K562 (cell line): ENCODE measurements around the gene RBM22. TPM values are rescaled to one million over a fixed set of nuclear protein-coding genes. Genes with fewer than 3 reads are reported as not detected.

ENCODE experiments used
- BMI1 ChIP-seq: fragments of 150-350 bp; IDR thresholded peaks from 2 replicates; pipeline ENCODE4 v1.6.1; 2014; ENCODE audit warnings: low read length
- HNRNPLL ChIP-seq: fragments of 200-400 bp; formaldehyde crosslinking; IDR thresholded peaks from 2 replicates; pipeline ENCODE4 v1.6.1; 2017; ENCODE audit warnings: low read length, low read depth, mild to moderate bottlenecking; ENCODE audit not compliant: poor library complexity, severe bottlenecking
- MEF2A ChIP-seq: IDR thresholded peaks from 2 replicates; pipeline ENCODE4 v1.6.1; 2011; ENCODE audit warnings: low read depth, mild to moderate bottlenecking, low read length, moderate library complexity; ENCODE audit not compliant: control insufficient read depth
- OTX1 ChIP-seq: fragments of 450-650 bp; formaldehyde crosslinking; IDR thresholded peaks from 2 replicates; pipeline ENCODE4 v1.4.0; 2022; ENCODE audit warnings: mild to moderate bottlenecking
- RNF2 ChIP-seq: sonication (generic); IDR thresholded peaks from 2 replicates; pipeline ENCODE4 v1.6.1; 2016
- ZNF217 ChIP-seq: sonication (generic); formaldehyde crosslinking; IDR thresholded peaks from 2 replicates; pipeline ENCODE4 v1.8.0; 2022; ENCODE audit warnings: mild to moderate bottlenecking, missing genetic modification reagents
- ZNF354B ChIP-seq: fragments of 250-450 bp; sonication (Bioruptor Pico); IDR thresholded peaks from 2 replicates; pipeline ENCODE4 v1.4.0; 2020
- polyA plus RNA-seq, 8 experiments: library from polyadenylated mRNA; depleted of rRNA in 4 of 8; stranded (reverse) in 5 of 8; unstranded in 3 of 8; fragments of >200 nt; fragmentation: Nextera tagmentation in 2 of 8; fragmentation: Illumina TruSeq in 1 of 8; extraction: Ambion mirVana in 2 of 8; extraction: Trizol in 1 of 8; gene quantifications; 2 replicates each; pipeline versions ENCODE4 v1.2.1 to v1.2.3, GENCODE V29; 2011 to 2014; ENCODE audit warnings: inconsistent platforms in 1 of 8, missing spikeins in 1 of 8
- total RNA-seq, 7 experiments: library from RNA; depleted of rRNA in 6 of 7; stranded (reverse); fragments of >200 nt in 6 of 7; fragmentation: Illumina TruSeq in 2 of 7; extraction: Trizol in 2 of 7; gene quantifications; 2 replicates each; pipeline versions ENCODE4 v1.2.1 to v1.2.3, GENCODE V29; 2011 to 2021; ENCODE audit warnings: low replicate concordance in 1 of 7
- TF ChIP-seq, protein P1 (sequence below): fragments of 250-450 bp; sonication (Bioruptor Pico); IDR thresholded peaks from 2 replicates; pipeline ENCODE4 v1.5.0; 2020; ENCODE audit warnings: mild to moderate bottlenecking
- TF ChIP-seq, protein P2 (sequence below): fragments of 250-450 bp; sonication (Bioruptor Pico); IDR thresholded peaks from 2 replicates; pipeline ENCODE4 v1.5.0; 2022; ENCODE audit warnings: mild to moderate bottlenecking
- TF ChIP-seq, protein P3 (sequence below): fragments of 450-650 bp; IDR thresholded peaks from 2 replicates; pipeline ENCODE4 v1.6.1; 2017; ENCODE audit warnings: antibody characterized with exemption, mild to moderate bottlenecking
- TF ChIP-seq, protein P4 (sequence below): fragments of 250-450 bp; sonication (Bioruptor Pico); IDR thresholded peaks from 2 replicates; pipeline ENCODE4 v1.5.0; 2021

RBM22 gene
- total and polyA plus RNA-seq, 9 of the 15 experiments (the other 6 are each of a cell fraction or from before 2014, with no cell fraction given), result 31.3 to 82.2 (median 44.8) TPM

DNA sequence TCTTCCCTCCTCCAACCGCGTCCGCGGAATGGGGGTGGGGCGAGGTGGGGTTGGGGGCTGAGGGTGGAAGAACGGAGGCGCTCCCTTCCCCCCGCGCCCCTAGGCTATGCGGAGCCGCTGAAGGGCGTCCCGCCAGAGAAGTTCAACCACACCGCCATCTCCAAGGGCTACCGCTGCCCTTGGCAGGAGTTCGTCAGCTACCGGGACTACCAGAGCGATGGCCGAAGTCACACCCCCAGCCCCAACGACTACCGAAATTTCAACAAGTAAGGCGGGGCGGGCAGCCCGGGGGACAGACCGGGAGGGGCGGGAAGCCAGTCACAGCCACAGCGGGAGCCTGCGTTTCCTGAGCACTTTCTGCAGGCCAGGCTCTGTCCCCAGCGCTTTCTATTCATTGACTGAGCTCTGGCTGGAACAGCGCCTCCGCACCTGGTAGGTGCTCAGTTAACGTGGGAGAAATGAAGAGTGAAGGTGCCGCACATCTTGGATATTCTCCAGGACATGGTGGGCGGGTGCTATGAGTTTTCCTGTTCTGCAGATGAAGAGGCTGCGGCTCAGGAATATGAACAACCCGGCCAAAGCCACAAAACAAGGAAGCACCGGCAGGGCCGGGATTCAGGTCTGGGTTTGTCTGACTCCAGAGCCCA lies 28.5 kb downstream of the RBM22 start (continued):
- TF ChIP-seq HNRNPLL (no peak), ZNF217 (CRISPR knock-in tag) (no peak), MEF2A (no peak), ZNF354B (CRISPR knock-in tag) (no peak), RNF2 (no peak), OTX1 (CRISPR knock-in tag) (no peak), BMI1 (no peak)
- TF ChIP-seq, protein P1, sequence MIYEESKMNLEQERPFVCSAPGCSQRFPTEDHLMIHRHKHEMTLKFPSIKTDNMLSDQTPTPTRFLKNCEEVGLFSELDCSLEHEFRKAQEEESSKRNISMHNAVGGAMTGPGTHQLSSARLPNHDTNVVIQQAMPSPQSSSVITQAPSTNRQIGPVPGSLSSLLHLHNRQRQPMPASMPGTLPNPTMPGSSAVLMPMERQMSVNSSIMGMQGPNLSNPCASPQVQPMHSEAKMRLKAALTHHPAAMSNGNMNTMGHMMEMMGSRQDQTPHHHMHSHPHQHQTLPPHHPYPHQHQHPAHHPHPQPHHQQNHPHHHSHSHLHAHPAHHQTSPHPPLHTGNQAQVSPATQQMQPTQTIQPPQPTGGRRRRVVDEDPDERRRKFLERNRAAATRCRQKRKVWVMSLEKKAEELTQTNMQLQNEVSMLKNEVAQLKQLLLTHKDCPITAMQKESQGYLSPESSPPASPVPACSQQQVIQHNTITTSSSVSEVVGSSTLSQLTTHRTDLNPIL (CRISPR knock-in tag), result no peak
- TF ChIP-seq, protein P2, sequence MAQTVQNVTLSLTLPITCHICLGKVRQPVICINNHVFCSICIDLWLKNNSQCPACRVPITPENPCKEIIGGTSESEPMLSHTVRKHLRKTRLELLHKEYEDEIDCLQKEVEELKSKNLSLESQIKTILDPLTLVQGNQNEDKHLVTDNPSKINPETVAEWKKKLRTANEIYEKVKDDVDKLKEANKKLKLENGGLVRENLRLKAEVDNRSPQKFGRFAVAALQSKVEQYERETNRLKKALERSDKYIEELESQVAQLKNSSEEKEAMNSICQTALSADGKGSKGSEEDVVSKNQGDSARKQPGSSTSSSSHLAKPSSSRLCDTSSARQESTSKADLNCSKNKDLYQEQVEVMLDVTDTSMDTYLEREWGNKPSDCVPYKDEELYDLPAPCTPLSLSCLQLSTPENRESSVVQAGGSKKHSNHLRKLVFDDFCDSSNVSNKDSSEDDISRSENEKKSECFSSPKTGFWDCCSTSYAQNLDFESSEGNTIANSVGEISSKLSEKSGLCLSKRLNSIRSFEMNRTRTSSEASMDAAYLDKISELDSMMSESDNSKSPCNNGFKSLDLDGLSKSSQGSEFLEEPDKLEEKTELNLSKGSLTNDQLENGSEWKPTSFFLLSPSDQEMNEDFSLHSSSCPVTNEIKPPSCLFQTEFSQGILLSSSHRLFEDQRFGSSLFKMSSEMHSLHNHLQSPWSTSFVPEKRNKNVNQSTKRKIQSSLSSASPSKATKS, result no peak
- TF ChIP-seq, protein P3, sequence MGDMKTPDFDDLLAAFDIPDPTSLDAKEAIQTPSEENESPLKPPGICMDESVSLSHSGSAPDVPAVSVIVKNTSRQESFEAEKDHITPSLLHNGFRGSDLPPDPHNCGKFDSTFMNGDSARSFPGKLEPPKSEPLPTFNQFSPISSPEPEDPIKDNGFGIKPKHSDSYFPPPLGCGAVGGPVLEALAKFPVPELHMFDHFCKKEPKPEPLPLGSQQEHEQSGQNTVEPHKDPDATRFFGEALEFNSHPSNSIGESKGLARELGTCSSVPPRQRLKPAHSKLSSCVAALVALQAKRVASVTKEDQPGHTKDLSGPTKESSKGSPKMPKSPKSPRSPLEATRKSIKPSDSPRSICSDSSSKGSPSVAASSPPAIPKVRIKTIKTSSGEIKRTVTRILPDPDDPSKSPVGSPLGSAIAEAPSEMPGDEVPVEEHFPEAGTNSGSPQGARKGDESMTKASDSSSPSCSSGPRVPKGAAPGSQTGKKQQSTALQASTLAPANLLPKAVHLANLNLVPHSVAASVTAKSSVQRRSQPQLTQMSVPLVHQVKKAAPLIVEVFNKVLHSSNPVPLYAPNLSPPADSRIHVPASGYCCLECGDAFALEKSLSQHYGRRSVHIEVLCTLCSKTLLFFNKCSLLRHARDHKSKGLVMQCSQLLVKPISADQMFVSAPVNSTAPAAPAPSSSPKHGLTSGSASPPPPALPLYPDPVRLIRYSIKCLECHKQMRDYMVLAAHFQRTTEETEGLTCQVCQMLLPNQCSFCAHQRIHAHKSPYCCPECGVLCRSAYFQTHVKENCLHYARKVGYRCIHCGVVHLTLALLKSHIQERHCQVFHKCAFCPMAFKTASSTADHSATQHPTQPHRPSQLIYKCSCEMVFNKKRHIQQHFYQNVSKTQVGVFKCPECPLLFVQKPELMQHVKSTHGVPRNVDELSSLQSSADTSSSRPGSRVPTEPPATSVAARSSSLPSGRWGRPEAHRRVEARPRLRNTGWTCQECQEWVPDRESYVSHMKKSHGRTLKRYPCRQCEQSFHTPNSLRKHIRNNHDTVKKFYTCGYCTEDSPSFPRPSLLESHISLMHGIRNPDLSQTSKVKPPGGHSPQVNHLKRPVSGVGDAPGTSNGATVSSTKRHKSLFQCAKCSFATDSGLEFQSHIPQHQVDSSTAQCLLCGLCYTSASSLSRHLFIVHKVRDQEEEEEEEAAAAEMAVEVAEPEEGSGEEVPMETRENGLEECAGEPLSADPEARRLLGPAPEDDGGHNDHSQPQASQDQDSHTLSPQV, result no peak
- TF ChIP-seq, protein P4, sequence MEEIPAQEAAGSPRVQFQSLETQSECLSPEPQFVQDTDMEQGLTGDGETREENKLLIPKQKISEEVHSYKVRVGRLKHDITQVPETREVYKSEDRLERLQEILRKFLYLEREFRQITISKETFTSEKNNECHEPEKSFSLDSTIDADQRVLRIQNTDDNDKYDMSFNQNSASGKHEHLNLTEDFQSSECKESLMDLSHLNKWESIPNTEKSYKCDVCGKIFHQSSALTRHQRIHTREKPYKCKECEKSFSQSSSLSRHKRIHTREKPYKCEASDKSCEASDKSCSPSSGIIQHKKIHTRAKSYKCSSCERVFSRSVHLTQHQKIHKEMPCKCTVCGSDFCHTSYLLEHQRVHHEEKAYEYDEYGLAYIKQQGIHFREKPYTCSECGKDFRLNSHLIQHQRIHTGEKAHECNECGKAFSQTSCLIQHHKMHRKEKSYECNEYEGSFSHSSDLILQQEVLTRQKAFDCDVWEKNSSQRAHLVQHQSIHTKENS (CRISPR knock-in tag), result no peak
- TF ChIP-seq, all 486 proteins: peak for 0
